Parathyroid adenoma (tissue), 2 donors: ENCODE measurements around the gene OPA3.

Experiments used
- H2AFZ ChIP-seq: fragments of 300-600 bp; sonication (generic); one replicate; pipeline ENCODE4 v1.7.0; 2017; ENCODE audit warnings: antibody characterized with exemption, mild to moderate bottlenecking
- H3K27ac ChIP-seq: fragments of 300-600 bp; sonication (generic); one replicate; pipeline ENCODE4 v1.7.0; 2017
- H3K27me3 ChIP-seq: fragments of 300-600 bp; sonication (generic); one replicate; pipeline ENCODE4 v1.7.0; 2017; ENCODE audit warnings: low read length; ENCODE audit not compliant: control insufficient read depth, insufficient read depth
- H3K36me3 ChIP-seq: fragments of 300-600 bp; sonication (generic); one replicate; pipeline ENCODE4 v1.7.0; 2017; ENCODE audit warnings: low read length; ENCODE audit not compliant: control insufficient read depth, insufficient read depth
- H3K4me1 ChIP-seq: fragments of 300-600 bp; sonication (generic); one replicate; pipeline ENCODE4 v1.7.0; 2017; ENCODE audit warnings: control low read depth
- H3K4me2 ChIP-seq: fragments of 300-600 bp; sonication (generic); one replicate; pipeline ENCODE4 v1.7.0; 2017; ENCODE audit warnings: low read length
- H3K4me3 ChIP-seq: fragments of 300-600 bp; sonication (generic); one replicate; pipeline ENCODE4 v1.7.0; 2017; ENCODE audit warnings: low read depth, low read length
- H3K79me2 ChIP-seq: fragments of 300-600 bp; sonication (generic); one replicate; pipeline ENCODE4 v1.7.0; 2017; ENCODE audit warnings: control low read depth
- H3K9ac ChIP-seq: fragments of 300-600 bp; sonication (generic); one replicate; pipeline ENCODE4 v1.7.0; 2017; ENCODE audit warnings: mild to moderate bottlenecking
- H3K9me3 ChIP-seq: fragments of 300-600 bp; sonication (generic); one replicate; pipeline ENCODE4 v1.7.0; 2017; ENCODE audit warnings: low read length; ENCODE audit not compliant: control insufficient read depth
- TF ChIP-seq, protein P1 (sequence below): fragments of 300-600 bp; sonication (generic); IDR thresholded peaks from one replicate; pipeline ENCODE4 v1.7.0; 2017; ENCODE audit warnings: antibody characterized with exemption, mild to moderate bottlenecking
- donor health status: primary hyperparathyroidism.

OPA3 gene

DNA sequence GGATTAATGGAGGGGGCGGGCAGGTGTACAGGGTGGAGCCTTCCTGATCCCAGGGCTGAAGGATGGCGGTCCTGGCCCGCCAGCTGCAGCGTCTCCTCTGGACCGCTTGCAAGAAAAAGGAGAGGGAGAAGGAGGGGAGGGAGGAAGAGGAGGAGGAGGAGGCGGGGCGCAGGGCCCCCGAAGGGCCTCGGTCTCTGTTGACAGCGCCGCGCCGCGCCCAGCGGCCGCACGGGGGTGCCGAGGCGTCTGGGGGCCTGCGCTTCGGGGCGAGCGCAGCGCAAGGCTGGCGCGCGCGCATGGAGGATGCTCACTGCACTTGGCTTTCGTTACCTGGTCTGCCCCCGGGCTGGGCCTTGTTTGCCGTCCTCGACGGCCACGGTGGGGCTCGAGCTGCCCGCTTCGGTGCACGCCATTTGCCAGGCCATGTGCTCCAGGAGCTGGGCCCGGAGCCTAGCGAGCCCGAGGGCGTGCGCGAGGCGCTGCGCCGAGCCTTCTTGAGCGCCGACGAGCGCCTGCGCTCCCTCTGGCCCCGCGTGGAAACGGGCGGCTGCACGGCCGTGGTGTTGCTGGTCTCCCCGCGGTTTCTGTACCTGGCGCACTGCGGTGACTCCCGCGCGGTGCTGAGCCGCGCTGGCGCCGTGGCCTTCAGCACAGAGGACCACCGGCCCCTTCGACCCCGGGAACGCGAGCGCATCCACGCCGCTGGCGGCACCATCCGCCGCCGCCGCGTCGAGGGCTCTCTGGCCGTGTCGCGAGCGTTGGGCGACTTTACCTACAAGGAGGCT lies 86.0 kb downstream of the OPA3 start, which contains the start of gene PPM1N:
Gene PPM1N (plus strand): TSS at position 33 of the 785 bp plus-strand sequence. CDS start 30 bp downstream, at position 63.
- Histone ChIP-seq H3K9me3 (no peaks in the 10 kb centered on the region), H3K4me1 (peaks cover 11% of the 10 kb centered on the region), H3K4me2 (peak within 1 kb of the TSS; percentile 65), H3K4me3 (peak within 1 kb of the TSS; percentile 34), H3K27ac (no peak within 1 kb of the TSS), H3K9ac (no peak within 1 kb of the TSS), H3K36me3 (no peaks in the 10 kb centered on the region), H3K27me3 (no peaks in the 10 kb centered on the region), H3K79me2 (no peaks in the 10 kb centered on the region), H2AFZ (peak within 1 kb of the TSS; percentile 84)
- TF ChIP-seq, protein P1, sequence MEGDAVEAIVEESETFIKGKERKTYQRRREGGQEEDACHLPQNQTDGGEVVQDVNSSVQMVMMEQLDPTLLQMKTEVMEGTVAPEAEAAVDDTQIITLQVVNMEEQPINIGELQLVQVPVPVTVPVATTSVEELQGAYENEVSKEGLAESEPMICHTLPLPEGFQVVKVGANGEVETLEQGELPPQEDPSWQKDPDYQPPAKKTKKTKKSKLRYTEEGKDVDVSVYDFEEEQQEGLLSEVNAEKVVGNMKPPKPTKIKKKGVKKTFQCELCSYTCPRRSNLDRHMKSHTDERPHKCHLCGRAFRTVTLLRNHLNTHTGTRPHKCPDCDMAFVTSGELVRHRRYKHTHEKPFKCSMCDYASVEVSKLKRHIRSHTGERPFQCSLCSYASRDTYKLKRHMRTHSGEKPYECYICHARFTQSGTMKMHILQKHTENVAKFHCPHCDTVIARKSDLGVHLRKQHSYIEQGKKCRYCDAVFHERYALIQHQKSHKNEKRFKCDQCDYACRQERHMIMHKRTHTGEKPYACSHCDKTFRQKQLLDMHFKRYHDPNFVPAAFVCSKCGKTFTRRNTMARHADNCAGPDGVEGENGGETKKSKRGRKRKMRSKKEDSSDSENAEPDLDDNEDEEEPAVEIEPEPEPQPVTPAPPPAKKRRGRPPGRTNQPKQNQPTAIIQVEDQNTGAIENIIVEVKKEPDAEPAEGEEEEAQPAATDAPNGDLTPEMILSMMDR: no peak

DNA sequence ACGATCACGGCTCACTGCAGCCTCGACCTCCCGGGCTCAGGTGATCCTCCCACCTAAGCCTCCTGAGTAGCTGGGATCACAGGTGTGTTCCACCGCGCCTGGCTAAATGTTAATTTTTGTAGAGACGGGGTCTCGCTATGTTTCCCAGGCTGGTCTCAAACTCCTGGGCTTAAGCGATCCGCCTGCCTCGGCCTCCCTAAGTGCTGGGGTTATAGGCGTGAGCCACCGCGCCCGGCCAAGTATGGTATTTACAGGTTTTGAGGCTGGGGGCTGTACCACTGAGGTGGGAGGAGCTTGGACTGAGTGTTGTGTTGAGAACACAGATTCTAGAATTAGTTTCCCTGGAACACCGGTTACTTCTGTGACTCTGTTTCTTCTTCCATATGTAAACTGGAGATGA lies 86.8 kb downstream of the OPA3 start:
- TF ChIP-seq, protein P1: no peak
- H3K9me3 ChIP-seq: no peaks in the 10 kb centered on the region
- no peaks in the 10 kb centered on the region for H3K36me3 ChIP-seq
- H3K4me2 ChIP-seq: no peak overlapping the region
- no peak overlapping the region for H2AFZ ChIP-seq
- H3K79me2 ChIP-seq: no peaks in the 10 kb centered on the region
- H3K9ac ChIP-seq: no peak overlapping the region
- peaks cover 13% of the 10 kb centered on the region for H3K4me1 ChIP-seq
- no peaks in the 10 kb centered on the region for H3K27me3 ChIP-seq
- H3K27ac ChIP-seq: no peak overlapping the region
- H3K4me3 ChIP-seq: no peak overlapping the region

- Histone ChIP-seq H3K9me3 (no peaks in the 10 kb centered on the region), H3K9ac (peak overlapping the region; percentile 23), H2AFZ (peak overlapping the region; percentile 83), H3K4me3 (peak overlapping the region; percentile 62), H3K79me2 (no peaks in the 10 kb centered on the region), H3K27me3 (no peaks in the 10 kb centered on the region), H3K4me2 (peak overlapping the region; percentile 96), H3K4me1 (peaks cover 13% of the 10 kb centered on the region), H3K27ac (no peak overlapping the region), H3K36me3 (no peaks in the 10 kb centered on the region)
- TF ChIP-seq, protein P1: no peak
Measured at GRCh38 chr19:45496349-45496953, 88.2 kb downstream of the OPA3 start.

DNA sequence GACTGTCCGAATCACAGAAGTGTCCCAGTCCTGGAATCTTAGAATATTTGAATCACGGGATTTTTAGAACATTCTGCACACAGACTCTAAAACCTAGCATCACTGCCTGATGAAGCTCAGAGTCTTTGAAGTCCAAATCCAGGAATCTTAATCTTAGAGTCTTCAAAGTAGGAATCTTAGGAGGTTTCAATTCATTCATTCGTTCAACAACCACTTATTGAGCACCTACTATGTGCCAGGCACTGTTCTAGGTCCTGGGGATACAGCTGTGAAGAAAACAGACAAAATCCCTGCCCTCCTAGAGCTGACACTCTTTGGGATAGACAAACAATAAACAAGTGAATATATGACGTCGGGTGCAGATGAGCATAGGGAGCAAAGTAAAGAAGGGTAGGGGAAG lies 89.4 kb downstream of the OPA3 start:
- Histone ChIP-seq H3K4me2 (no peak overlapping the region), H3K9ac (no peak overlapping the region), H3K27me3 (no peaks in the 10 kb centered on the region), H3K27ac (no peak overlapping the region), H3K79me2 (no peaks in the 10 kb centered on the region), H3K9me3 (no peaks in the 10 kb centered on the region), H3K4me3 (no peak overlapping the region), H3K4me1 (peaks cover 13% of the 10 kb centered on the region), H3K36me3 (no peaks in the 10 kb centered on the region), H2AFZ (no peak overlapping the region)
- TF ChIP-seq, protein P1: no peak
